ENCODE measurements around the gene AGPAT4. TPM values are rescaled to one million over a fixed set of nuclear protein-coding genes. Genes with fewer than 3 reads are reported as not detected.

AGPAT4 gene
- total RNA-seq, 1 experiment from 2014 or later: 15.5 TPM

DNA sequence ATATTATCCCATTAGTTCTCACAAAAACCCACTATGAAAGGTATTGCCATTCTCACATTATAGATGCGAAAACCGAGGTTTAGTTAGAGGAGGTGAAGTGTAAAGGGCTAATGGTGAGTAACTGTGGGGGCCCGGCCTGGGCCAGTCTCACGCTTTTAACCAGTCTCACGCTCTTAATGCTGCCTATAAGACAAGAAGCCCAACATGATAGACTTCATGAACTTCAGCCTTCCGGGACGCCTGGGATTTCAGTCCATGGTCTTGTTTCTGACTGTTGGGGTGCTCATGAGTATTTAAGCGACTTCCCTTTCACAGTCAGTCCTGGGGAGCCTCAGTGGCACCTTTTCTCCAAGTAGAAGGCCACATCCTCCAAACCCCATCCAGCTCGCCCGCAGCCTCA is 31.7 kb downstream of the AGPAT4 start:
- Histone ChIP-seq H3K9me2 (ENCODE audit: insufficient read depth) (no peaks in the 10 kb centered on the region), H3K27ac (ENCODE audit: low read depth, low read length) (no peak overlapping the region), H3K27me3 (ENCODE audit: insufficient read depth, low read length) (no peaks in the 10 kb centered on the region), H2AFZ (ENCODE audit: low read depth, low read length, poor library complexity, severe bottlenecking) (no peak overlapping the region), H3K4me1 (ENCODE audit: control insufficient read depth in 1 of 2, insufficient read depth in 2 of 2, low read length in 2 of 2) (no peaks in the 10 kb centered on the region), H3K9ac (ENCODE audit: low read length) (no peak overlapping the region), H3K36me3 (ENCODE audit: control insufficient read depth in 1 of 2, insufficient read depth in 2 of 2, low read length in 2 of 2) (no peaks in the 10 kb centered on the region), H3K79me2 (ENCODE audit: insufficient read depth, low read length) (0 out of 2 replicates have a peak, but pooled peaks cover 3% of the 10 kb centered on the region), H4K20me1 (ENCODE audit: insufficient read depth) (no peaks in the 10 kb centered on the region), H3K4me2 (ENCODE audit: low read length) (no peak overlapping the region), H3K4me3 (replicated peaks in 1 of 2; ENCODE audit: low read depth in 1 of 2, low read length in 2 of 2) (no peak overlapping the region), H3K9me3 (ENCODE audit: control insufficient read depth in 1 of 2, insufficient read depth in 1 of 2, low read depth in 1 of 2, low read length in 2 of 2) (no peaks in the 10 kb centered on the region)
- RAD21 ChIA-PET (ENCODE audit: low non-redundant PET in 1 of 2, low total read pairs in 2 of 2, uncharacterized antibody in 2 of 2, unreplicated experiment in 2 of 2): no interaction called here
- DNase-seq (ENCODE audit: low read depth, low spot score) (no peak), ATAC-seq (no peak)
- no TSS peak for BruUV-seq (replicated peaks)
- TF ChIP-seq, protein P1, sequence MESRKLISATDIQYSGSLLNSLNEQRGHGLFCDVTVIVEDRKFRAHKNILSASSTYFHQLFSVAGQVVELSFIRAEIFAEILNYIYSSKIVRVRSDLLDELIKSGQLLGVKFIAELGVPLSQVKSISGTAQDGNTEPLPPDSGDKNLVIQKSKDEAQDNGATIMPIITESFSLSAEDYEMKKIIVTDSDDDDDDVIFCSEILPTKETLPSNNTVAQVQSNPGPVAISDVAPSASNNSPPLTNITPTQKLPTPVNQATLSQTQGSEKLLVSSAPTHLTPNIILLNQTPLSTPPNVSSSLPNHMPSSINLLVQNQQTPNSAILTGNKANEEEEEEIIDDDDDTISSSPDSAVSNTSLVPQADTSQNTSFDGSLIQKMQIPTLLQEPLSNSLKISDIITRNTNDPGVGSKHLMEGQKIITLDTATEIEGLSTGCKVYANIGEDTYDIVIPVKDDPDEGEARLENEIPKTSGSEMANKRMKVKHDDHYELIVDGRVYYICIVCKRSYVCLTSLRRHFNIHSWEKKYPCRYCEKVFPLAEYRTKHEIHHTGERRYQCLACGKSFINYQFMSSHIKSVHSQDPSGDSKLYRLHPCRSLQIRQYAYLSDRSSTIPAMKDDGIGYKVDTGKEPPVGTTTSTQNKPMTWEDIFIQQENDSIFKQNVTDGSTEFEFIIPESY (IDR thresholded peaks at IDR 0.05; ENCODE audit: extremely low read depth, insufficient replicate concordance, low read length): no peak
- no peak for TF ChIP-seq EGR1 (IDR thresholded peaks at IDR 0.05; ENCODE audit: low read depth)
- no peak for TF ChIP-seq POLR2AphosphoS5 (IDR thresholded peaks at IDR 0.05; ENCODE audit: low read depth, low read length)
- no peak for TF ChIP-seq SIN3A (IDR thresholded peaks at IDR 0.05; ENCODE audit: low read depth)
- TF ChIP-seq FOSL1 (IDR thresholded peaks at IDR 0.05; ENCODE audit: low read depth): no peak
- no peak for TF ChIP-seq TCF7L2 (IDR thresholded peaks at IDR 0.05; ENCODE audit: borderline replicate concordance, extremely low read depth, insufficient read depth, insufficient read length)
- TF ChIP-seq, protein P2, sequence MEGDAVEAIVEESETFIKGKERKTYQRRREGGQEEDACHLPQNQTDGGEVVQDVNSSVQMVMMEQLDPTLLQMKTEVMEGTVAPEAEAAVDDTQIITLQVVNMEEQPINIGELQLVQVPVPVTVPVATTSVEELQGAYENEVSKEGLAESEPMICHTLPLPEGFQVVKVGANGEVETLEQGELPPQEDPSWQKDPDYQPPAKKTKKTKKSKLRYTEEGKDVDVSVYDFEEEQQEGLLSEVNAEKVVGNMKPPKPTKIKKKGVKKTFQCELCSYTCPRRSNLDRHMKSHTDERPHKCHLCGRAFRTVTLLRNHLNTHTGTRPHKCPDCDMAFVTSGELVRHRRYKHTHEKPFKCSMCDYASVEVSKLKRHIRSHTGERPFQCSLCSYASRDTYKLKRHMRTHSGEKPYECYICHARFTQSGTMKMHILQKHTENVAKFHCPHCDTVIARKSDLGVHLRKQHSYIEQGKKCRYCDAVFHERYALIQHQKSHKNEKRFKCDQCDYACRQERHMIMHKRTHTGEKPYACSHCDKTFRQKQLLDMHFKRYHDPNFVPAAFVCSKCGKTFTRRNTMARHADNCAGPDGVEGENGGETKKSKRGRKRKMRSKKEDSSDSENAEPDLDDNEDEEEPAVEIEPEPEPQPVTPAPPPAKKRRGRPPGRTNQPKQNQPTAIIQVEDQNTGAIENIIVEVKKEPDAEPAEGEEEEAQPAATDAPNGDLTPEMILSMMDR (IDR thresholded peaks at IDR 0.05 in 2 of 3, conservative IDR thresholded peaks at IDR 0.05 in 1 of 3; ENCODE audit: borderline replicate concordance in 1 of 3, insufficient read depth in 1 of 3, low read depth in 2 of 3, low read length in 2 of 3): no peak
- POLR2A ChIA-PET: no interaction called here
- CTCF ChIA-PET: no interaction called here
- intact Hi-C loops (cut with micrococcal nuclease): no loop called here

Data from HCT116 (cell line).